CD4-positive, alpha-beta memory T cell (primary cell): Measurements from ENCODE around the gene MYOCD. TPM values are rescaled to one million over a fixed set of nuclear protein-coding genes. Genes with fewer than 3 reads are reported as not detected.

ENCODE experiments used
- CTCF ChIA-PET: fragments of 350-600 bp; sonication (Branson Sonifier 250); formaldehyde crosslinking; loops from one replicate; lab custom pipeline; 2021; ENCODE audit warnings: inconsistent platforms; ENCODE audit not compliant: partially characterized antibody; lab: Charles Lee
- POLR2A ChIA-PET: fragments of 350-600 bp; sonication (Branson Sonifier 250); formaldehyde crosslinking; loops from one replicate; lab custom pipeline; 2021; ENCODE audit not compliant: partially characterized antibody; lab: Charles Lee
- DNase-seq, 5 donors: peaks; one replicate each; pipeline versions ENCODE4 v3.0.0 to v3.0.0-alpha.2; 2020 to 2022; ENCODE audit warnings: mixed read lengths in 1 of 5
- H3K27ac ChIP-seq: one replicate; pipeline ENCODE4 v1.7.0; 2013; ENCODE audit warnings: low read depth, low read length
- H3K27me3 ChIP-seq: 2 replicates; pipeline ENCODE4 v1.7.0; 2013; ENCODE audit warnings: mild to moderate bottlenecking, low read length, moderate library complexity; ENCODE audit not compliant: insufficient read depth
- H3K36me3 ChIP-seq: 2 replicates; pipeline ENCODE4 v1.7.0; 2013; ENCODE audit warnings: mild to moderate bottlenecking, low read length, moderate library complexity; ENCODE audit not compliant: insufficient read depth
- H3K4me1 ChIP-seq: 2 replicates; pipeline ENCODE4 v1.7.0; 2013; ENCODE audit warnings: mild to moderate bottlenecking, low read length, moderate library complexity; ENCODE audit not compliant: insufficient read depth
- H3K4me3 ChIP-seq, 2 donors: one replicate each; pipeline ENCODE4 v1.7.0; 2013; ENCODE audit warnings: low read length in 2 of 2, mild to moderate bottlenecking in 1 of 2
- H3K9me3 ChIP-seq, 2 donors: one replicate each; pipeline ENCODE4 v1.7.0; 2013; ENCODE audit warnings: low read length in 2 of 2, control low read depth in 1 of 2; ENCODE audit not compliant: control insufficient read depth in 1 of 2
- H3K27ac Mint-ChIP-seq, 7 donors: one replicate each; pipeline ENCODE4 v1.8.0; 2020 to 2021; ENCODE audit warnings: mixed read lengths in 7 of 7, mild to moderate bottlenecking in 6 of 7, inconsistent platforms in 3 of 7, moderate library complexity in 3 of 7
- H3K27me3 Mint-ChIP-seq, 2 donors: one replicate each; pipeline ENCODE4 v1.8.0; 2020 to 2021; ENCODE audit warnings: mixed read lengths in 2 of 2
- H3K36me3 Mint-ChIP-seq, 2 donors: one replicate each; pipeline ENCODE4 v1.8.0; 2020 to 2021; ENCODE audit warnings: mixed read lengths in 2 of 2, inconsistent platforms in 1 of 2, mild to moderate bottlenecking in 1 of 2
- H3K4me1 Mint-ChIP-seq, 4 donors: one replicate each; pipeline ENCODE4 v1.8.0; 2020 to 2021; ENCODE audit warnings: mixed read lengths in 4 of 4, mild to moderate bottlenecking in 1 of 4
- H3K4me3 Mint-ChIP-seq, 8 donors: one replicate each; pipeline ENCODE4 v1.8.0; 2020 to 2021; ENCODE audit warnings: mixed read lengths in 8 of 8, mild to moderate bottlenecking in 7 of 8, moderate library complexity in 6 of 8, inconsistent platforms in 3 of 8
- H3K9me3 Mint-ChIP-seq, 8 donors: one replicate each; pipeline ENCODE4 v1.8.0; 2020 to 2021; ENCODE audit warnings: mixed read lengths in 8 of 8, mild to moderate bottlenecking in 5 of 8, inconsistent platforms in 3 of 8, moderate library complexity in 1 of 8
- intact Hi-C: fragments of 100-400 bp; cut with micrococcal nuclease; formaldehyde crosslinking; loops from one replicate; pipeline ENCODE4 v1.15.1; 2023
- polyA plus RNA-seq, 2 donors: library from polyadenylated mRNA; unstranded; fragments of 300-500 nt; fragmentation: Illumina TruSeq; gene quantifications; one replicate each; pipeline ENCODE4 v1.2.3, GENCODE V29; 2021
- total RNA-seq, 2 experiments: library from RNA; stranded (reverse); gene quantifications; one replicate each; pipeline ENCODE4 v1.2.3, GENCODE V29; 2021

The MYOCD gene
- total and polyA plus RNA-seq, 4 experiments from 2014 or later: not detected

- H3K9me3 Mint-ChIP-seq: peaks cover 4 to 34% (median 16%) of the 10 kb centered on the region in 8 donors
- Histone ChIP-seq H3K4me3 (no peak overlapping the region), H3K4me1 (no peaks in the 10 kb centered on the region), H3K9me3 (no peaks in the 10 kb centered on the region), H3K27me3 (no peaks in the 10 kb centered on the region), H3K36me3 (no peaks in the 10 kb centered on the region), H3K27ac (no peak overlapping the region)
- H3K27me3 Mint-ChIP-seq: no peaks in the 10 kb centered on the region
- ChIA-PET CTCF (no interaction called here), POLR2A (no interaction called here)
- H3K4me3 Mint-ChIP-seq: no peak overlapping the region
- no peaks in the 10 kb centered on the region for H3K36me3 Mint-ChIP-seq
- H3K4me1 Mint-ChIP-seq: peaks cover 0 to 1% (median 0%) of the 10 kb centered on the region in 4 donors
- H3K27ac Mint-ChIP-seq: no peak overlapping the region
- no peak for DNase-seq
- intact Hi-C loops: no loop called here
Observed at GRCh38 chr17:12806630-12807029, 140.9 kb downstream of the MYOCD start.

- no peak overlapping the region for H3K4me3 ChIP-seq
- ChIA-PET POLR2A (no interaction called here), CTCF (no interaction called here)
- H3K9me3 Mint-ChIP-seq: peaks cover 3 to 34% (median 13%) of the 10 kb centered on the region in 8 donors
- H3K27ac Mint-ChIP-seq: no peak overlapping the region
- no peaks in the 10 kb centered on the region for H3K36me3 ChIP-seq
- H3K4me1 ChIP-seq: no peaks in the 10 kb centered on the region
- H3K4me3 Mint-ChIP-seq: no peak overlapping the region
- H3K36me3 Mint-ChIP-seq: no peaks in the 10 kb centered on the region
- intact Hi-C loops: no loop called here
- no peak for DNase-seq
- H3K27me3 ChIP-seq: no peaks in the 10 kb centered on the region
- H3K27ac ChIP-seq: no peak overlapping the region
- H3K27me3 Mint-ChIP-seq: no peaks in the 10 kb centered on the region
- H3K4me1 Mint-ChIP-seq: no peaks in the 10 kb centered on the region
- no peaks in the 10 kb centered on the region for H3K9me3 ChIP-seq
Observed at GRCh38 chr17:12808723-12809122, 143.0 kb downstream of the MYOCD start.

GRCh38 chr17:12812877-12813276 is 147.2 kb downstream of the MYOCD start:
- Mint-ChIP-seq H3K36me3 (no peaks in the 10 kb centered on the region), H3K27ac (no peak overlapping the region), H3K9me3 (peaks cover 2 to 31% (median 10%) of the 10 kb centered on the region in 8 donors), H3K4me1 (no peaks in the 10 kb centered on the region), H3K27me3 (no peaks in the 10 kb centered on the region), H3K4me3 (no peak overlapping the region)
- H3K9me3 ChIP-seq: no peaks in the 10 kb centered on the region
- H3K27me3 ChIP-seq: no peaks in the 10 kb centered on the region
- H3K4me3 ChIP-seq: no peak overlapping the region
- H3K27ac ChIP-seq: no peak overlapping the region
- no peaks in the 10 kb centered on the region for H3K4me1 ChIP-seq
- DNase-seq: no peak
- ChIA-PET CTCF (no interaction called here), POLR2A (no interaction called here)
- no peaks in the 10 kb centered on the region for H3K36me3 ChIP-seq
- intact Hi-C loops: loop anchor here (10.0 kb wide), 1 partner anchor 58 kb away; no protein-coding TSS in a partner anchor

- Mint-ChIP-seq H3K4me1 (no peaks in the 10 kb centered on the region), H3K27ac (no peak overlapping the region), H3K9me3 (peaks cover 2 to 26% (median 7%) of the 10 kb centered on the region in 8 donors), H3K36me3 (no peaks in the 10 kb centered on the region), H3K4me3 (no peak overlapping the region), H3K27me3 (no peaks in the 10 kb centered on the region)
- intact Hi-C loops: loop anchor here (10.0 kb wide), 1 partner anchor 59 kb away; no protein-coding TSS in a partner anchor
- no peak for DNase-seq
- Histone ChIP-seq H3K4me3 (no peak overlapping the region), H3K4me1 (no peaks in the 10 kb centered on the region), H3K36me3 (no peaks in the 10 kb centered on the region), H3K27me3 (no peaks in the 10 kb centered on the region), H3K9me3 (no peaks in the 10 kb centered on the region), H3K27ac (no peak overlapping the region)
- ChIA-PET CTCF (no interaction called here), POLR2A (no interaction called here)
Observed at GRCh38 chr17:12813664-12814063, 148.0 kb downstream of the MYOCD start.

- H3K9me3 Mint-ChIP-seq: peaks cover 0 to 16% (median 3%) of the 10 kb centered on the region in 8 donors
- H3K4me3 Mint-ChIP-seq: no peak overlapping the region
- Histone ChIP-seq H3K27ac (no peak overlapping the region), H3K4me3 (no peak overlapping the region), H3K4me1 (no peaks in the 10 kb centered on the region), H3K36me3 (no peaks in the 10 kb centered on the region), H3K9me3 (no peaks in the 10 kb centered on the region), H3K27me3 (no peaks in the 10 kb centered on the region)
- intact Hi-C loops: loop anchor here (10.0 kb wide), 1 partner anchor 60 kb away; no protein-coding TSS in a partner anchor
- POLR2A ChIA-PET: no interaction called here
- no peak for DNase-seq
- no peaks in the 10 kb centered on the region for H3K4me1 Mint-ChIP-seq
- H3K36me3 Mint-ChIP-seq: no peaks in the 10 kb centered on the region
- H3K27me3 Mint-ChIP-seq: no peaks in the 10 kb centered on the region
- CTCF ChIA-PET: no interaction called here
- no peak overlapping the region for H3K27ac Mint-ChIP-seq
Observed at GRCh38 chr17:12814718-12815117, 149.0 kb downstream of the MYOCD start.

GRCh38 chr17:12815642-12816141 is 150.0 kb downstream of the MYOCD start:
- no peak overlapping the region for H3K4me3 ChIP-seq
- no peak overlapping the region for H3K27ac ChIP-seq
- no peaks in the 10 kb centered on the region for H3K4me1 Mint-ChIP-seq
- no peaks in the 10 kb centered on the region for H3K9me3 ChIP-seq
- no peaks in the 10 kb centered on the region for H3K4me1 ChIP-seq
- H3K27me3 ChIP-seq: no peaks in the 10 kb centered on the region
- intact Hi-C loops: loop anchor here (10.0 kb wide), 1 partner anchor 61 kb away; no protein-coding TSS in a partner anchor
- no peak overlapping the region for H3K4me3 Mint-ChIP-seq
- no peak for DNase-seq
- H3K27ac Mint-ChIP-seq: no peak overlapping the region
- H3K27me3 Mint-ChIP-seq: no peaks in the 10 kb centered on the region
- ChIA-PET POLR2A (no interaction called here), CTCF (no interaction called here)
- peaks cover 0 to 12% (median 0%) of the 10 kb centered on the region in 8 donors for H3K9me3 Mint-ChIP-seq
- no peaks in the 10 kb centered on the region for H3K36me3 Mint-ChIP-seq
- no peaks in the 10 kb centered on the region for H3K36me3 ChIP-seq
